ENCODE data around the gene ARNT2.

ARNT2 gene

DNA sequence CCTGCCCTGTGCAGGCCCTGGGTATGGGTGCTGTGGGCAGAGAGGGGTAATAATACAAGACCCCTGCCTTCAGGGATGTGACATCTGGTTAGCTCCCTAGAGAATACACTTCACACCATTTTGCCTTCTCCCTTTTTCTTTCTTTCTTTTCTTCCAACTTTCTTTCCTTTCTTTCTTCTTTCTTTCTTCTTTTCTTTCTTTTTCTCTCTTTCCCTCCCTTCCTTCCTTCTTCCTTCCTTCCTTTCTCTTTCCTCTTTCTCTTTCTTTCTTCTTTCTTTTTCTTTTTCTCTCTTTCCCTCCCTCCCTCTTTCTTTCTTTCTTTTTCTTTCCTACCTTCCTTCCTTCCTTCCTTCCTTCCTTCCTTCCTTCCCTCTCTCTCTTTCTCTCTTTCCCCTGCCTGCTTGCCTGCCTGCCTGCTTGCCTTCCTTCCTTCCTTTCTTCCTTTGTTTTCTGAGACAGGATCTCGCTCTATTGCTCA is 222.5 kb downstream of the ARNT2 start:
- Histone ChIP-seq H3K4me2 (ENCODE audit: low read length) (no peak overlapping the region), H3K9ac (ENCODE audit: low read depth, low read length) (no peak overlapping the region), H3K27me3 (ENCODE audit: control insufficient read depth, insufficient read depth, low read length) (no peaks in the 10 kb centered on the region), H3K9me3 (replicated peaks; ENCODE audit: low read length) (peaks cover 4% of the 10 kb centered on the region), H3K4me3 (ENCODE audit: low read length) (no peak overlapping the region), H3K4me1 (ENCODE audit: control insufficient read depth, insufficient read depth, low read length) (no peaks in the 10 kb centered on the region), H3K36me3 (ENCODE audit: insufficient read depth, low read length) (no peaks in the 10 kb centered on the region)

DNA sequence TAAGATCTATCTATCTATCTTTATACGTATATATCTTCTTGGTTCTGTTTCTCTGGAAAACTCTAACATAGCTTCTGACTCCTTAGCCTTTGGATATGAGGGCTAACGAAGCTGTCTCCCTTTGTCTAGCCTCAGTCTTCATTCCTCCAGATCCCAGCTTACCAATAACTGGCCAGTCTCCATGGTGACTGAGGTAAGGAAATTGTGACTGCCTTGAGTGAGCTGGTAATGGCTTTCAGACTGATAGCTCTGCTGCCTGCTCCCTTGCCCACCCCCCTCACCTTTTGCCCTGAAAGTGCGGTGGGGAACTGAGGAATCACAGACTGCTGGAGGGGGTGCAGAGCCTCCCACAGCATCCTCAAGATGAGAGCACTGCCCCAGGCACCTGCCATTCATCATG is 225.2 kb downstream of the ARNT2 start:
- Histone ChIP-seq H3K4me2 (ENCODE audit: low read length) (no peak overlapping the region), H3K27me3 (ENCODE audit: control insufficient read depth, insufficient read depth, low read length) (peaks cover 7% of the 10 kb centered on the region), H3K4me3 (ENCODE audit: low read length) (no peak overlapping the region), H3K9ac (ENCODE audit: low read depth, low read length) (no peak overlapping the region), H3K36me3 (ENCODE audit: insufficient read depth, low read length) (no peaks in the 10 kb centered on the region), H3K9me3 (replicated peaks; ENCODE audit: low read length) (no peaks in the 10 kb centered on the region), H3K4me1 (ENCODE audit: control insufficient read depth, insufficient read depth, low read length) (no peaks in the 10 kb centered on the region)

DNA sequence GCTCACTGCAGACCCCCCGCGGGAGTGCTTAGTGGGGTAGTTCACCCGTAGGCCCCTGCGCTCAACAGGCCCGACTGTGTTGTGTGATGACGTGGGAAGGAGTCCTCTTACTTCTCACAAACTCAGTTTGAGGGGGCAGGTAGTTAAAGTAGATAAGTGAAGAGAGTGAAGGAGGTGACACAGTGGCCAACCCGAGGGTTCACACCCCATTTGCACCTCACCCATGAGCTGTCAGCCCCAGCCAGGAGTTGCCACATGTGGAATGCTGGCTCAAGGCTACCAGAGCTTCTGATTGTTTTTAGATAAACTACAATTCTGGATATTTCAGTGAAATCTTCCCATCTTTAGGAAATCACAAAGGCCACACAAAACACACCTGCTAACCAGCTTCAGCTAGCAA is 226.8 kb downstream of the ARNT2 start:
- Histone ChIP-seq H3K4me2 (ENCODE audit: low read length) (no peak overlapping the region), H3K4me3 (ENCODE audit: low read length) (no peak overlapping the region), H3K9ac (ENCODE audit: low read depth, low read length) (no peak overlapping the region), H3K4me1 (ENCODE audit: control insufficient read depth, insufficient read depth, low read length) (no peaks in the 10 kb centered on the region), H3K36me3 (ENCODE audit: insufficient read depth, low read length) (no peaks in the 10 kb centered on the region), H3K9me3 (replicated peaks; ENCODE audit: low read length) (no peaks in the 10 kb centered on the region), H3K27me3 (ENCODE audit: control insufficient read depth, insufficient read depth, low read length) (peaks cover 7% of the 10 kb centered on the region)

DNA sequence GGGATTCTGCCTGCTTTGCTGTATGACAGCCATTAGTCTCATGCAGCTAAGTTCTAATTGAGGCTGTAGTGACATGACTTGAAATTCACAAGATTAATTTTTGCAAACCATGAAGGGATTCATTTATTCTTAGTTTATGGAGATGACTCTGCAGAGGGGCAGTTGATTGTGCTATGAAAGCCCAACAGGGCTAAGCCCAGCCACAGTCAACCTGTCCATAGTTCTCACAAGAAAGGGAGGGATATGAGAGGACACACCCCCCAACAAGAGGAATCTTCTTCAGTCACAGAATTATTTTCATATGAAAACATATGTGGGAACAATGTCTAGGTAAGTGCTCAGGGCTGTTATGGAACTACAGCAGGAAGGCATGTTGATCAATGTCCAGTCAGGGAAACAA is 229.0 kb downstream of the ARNT2 start:
- no peak overlapping the region for H3K4me2 ChIP-seq (ENCODE audit: low read length)
- no peaks in the 10 kb centered on the region for H3K9me3 ChIP-seq (replicated peaks; ENCODE audit: low read length)
- no peak overlapping the region for H3K4me3 ChIP-seq (ENCODE audit: low read length)
- no peak overlapping the region for H3K9ac ChIP-seq (ENCODE audit: low read depth, low read length)
- H3K36me3 ChIP-seq (ENCODE audit: insufficient read depth, low read length) = no peaks in the 10 kb centered on the region
- no peaks in the 10 kb centered on the region for H3K4me1 ChIP-seq (ENCODE audit: control insufficient read depth, insufficient read depth, low read length)
- H3K27me3 ChIP-seq (ENCODE audit: control insufficient read depth, insufficient read depth, low read length) = peaks cover 7% of the 10 kb centered on the region

- Histone ChIP-seq H3K4me3 (ENCODE audit: low read length) (no peak overlapping the region), H3K4me1 (ENCODE audit: control insufficient read depth, insufficient read depth, low read length) (no peaks in the 10 kb centered on the region), H3K9me3 (replicated peaks; ENCODE audit: low read length) (no peaks in the 10 kb centered on the region), H3K9ac (ENCODE audit: low read depth, low read length) (no peak overlapping the region), H3K4me2 (ENCODE audit: low read length) (no peak overlapping the region), H3K27me3 (ENCODE audit: control insufficient read depth, insufficient read depth, low read length) (peaks cover 7% of the 10 kb centered on the region), H3K36me3 (ENCODE audit: insufficient read depth, low read length) (no peaks in the 10 kb centered on the region)
Measured at GRCh38 chr15:80635953-80636352, 231.8 kb downstream of the ARNT2 start.

- Histone ChIP-seq H3K9ac (ENCODE audit: low read depth, low read length) (no peak overlapping the region), H3K4me2 (ENCODE audit: low read length) (no peak overlapping the region), H3K4me3 (ENCODE audit: low read length) (no peak overlapping the region), H3K4me1 (ENCODE audit: control insufficient read depth, insufficient read depth, low read length) (no peaks in the 10 kb centered on the region), H3K9me3 (replicated peaks; ENCODE audit: low read length) (peaks cover 3% of the 10 kb centered on the region), H3K27me3 (ENCODE audit: control insufficient read depth, insufficient read depth, low read length) (peaks cover 7% of the 10 kb centered on the region), H3K36me3 (ENCODE audit: insufficient read depth, low read length) (no peaks in the 10 kb centered on the region)
Measured at GRCh38 chr15:80636675-80637074, 232.5 kb downstream of the ARNT2 start.

- Histone ChIP-seq H3K4me1 (ENCODE audit: control insufficient read depth, insufficient read depth, low read length) (no peaks in the 10 kb centered on the region), H3K9me3 (replicated peaks; ENCODE audit: low read length) (peaks cover 3% of the 10 kb centered on the region), H3K4me2 (ENCODE audit: low read length) (no peak overlapping the region), H3K4me3 (ENCODE audit: low read length) (no peak overlapping the region), H3K9ac (ENCODE audit: low read depth, low read length) (no peak overlapping the region), H3K27me3 (ENCODE audit: control insufficient read depth, insufficient read depth, low read length) (peaks cover 7% of the 10 kb centered on the region), H3K36me3 (ENCODE audit: insufficient read depth, low read length) (no peaks in the 10 kb centered on the region)
Measured at GRCh38 chr15:80637747-80638146, 233.6 kb downstream of the ARNT2 start.

- no peak overlapping the region for H3K9ac ChIP-seq (ENCODE audit: low read depth, low read length)
- peaks cover 4% of the 10 kb centered on the region for H3K27me3 ChIP-seq (ENCODE audit: control insufficient read depth, insufficient read depth, low read length)
- no peak overlapping the region for H3K4me2 ChIP-seq (ENCODE audit: low read length)
- H3K4me1 ChIP-seq (ENCODE audit: control insufficient read depth, insufficient read depth, low read length) = no peaks in the 10 kb centered on the region
- H3K4me3 ChIP-seq (ENCODE audit: low read length) = no peak overlapping the region
- H3K36me3 ChIP-seq (ENCODE audit: insufficient read depth, low read length) = no peaks in the 10 kb centered on the region
- peaks cover 3% of the 10 kb centered on the region for H3K9me3 ChIP-seq (replicated peaks; ENCODE audit: low read length)
Measured at GRCh38 chr15:80638553-80639167, 234.5 kb downstream of the ARNT2 start.

DNA sequence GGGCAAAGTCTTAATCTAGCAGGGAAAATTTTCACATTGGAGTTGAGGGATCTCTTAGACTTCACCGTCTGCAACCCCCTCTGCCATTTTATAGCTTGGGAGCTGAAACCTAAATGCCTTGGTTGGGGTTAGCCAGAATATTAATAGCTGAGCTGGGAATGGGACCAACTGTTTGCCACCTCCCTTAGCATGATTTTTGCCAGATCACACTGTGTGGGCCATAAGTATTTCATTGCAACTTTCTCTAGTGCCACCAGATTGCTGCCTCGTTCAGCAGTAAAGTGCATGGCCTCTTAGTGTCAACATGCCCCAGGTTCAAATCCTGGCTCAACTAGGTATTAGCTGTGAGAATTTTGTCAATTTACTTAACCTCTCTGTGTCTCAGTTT is 235.0 kb downstream of the ARNT2 start:
- Histone ChIP-seq H3K36me3 (ENCODE audit: insufficient read depth, low read length) (no peaks in the 10 kb centered on the region), H3K4me3 (ENCODE audit: low read length) (no peak overlapping the region), H3K9me3 (replicated peaks; ENCODE audit: low read length) (peaks cover 3% of the 10 kb centered on the region), H3K9ac (ENCODE audit: low read depth, low read length) (no peak overlapping the region), H3K4me1 (ENCODE audit: control insufficient read depth, insufficient read depth, low read length) (no peaks in the 10 kb centered on the region), H3K4me2 (ENCODE audit: low read length) (no peak overlapping the region), H3K27me3 (ENCODE audit: control insufficient read depth, insufficient read depth, low read length) (no peaks in the 10 kb centered on the region)

DNA sequence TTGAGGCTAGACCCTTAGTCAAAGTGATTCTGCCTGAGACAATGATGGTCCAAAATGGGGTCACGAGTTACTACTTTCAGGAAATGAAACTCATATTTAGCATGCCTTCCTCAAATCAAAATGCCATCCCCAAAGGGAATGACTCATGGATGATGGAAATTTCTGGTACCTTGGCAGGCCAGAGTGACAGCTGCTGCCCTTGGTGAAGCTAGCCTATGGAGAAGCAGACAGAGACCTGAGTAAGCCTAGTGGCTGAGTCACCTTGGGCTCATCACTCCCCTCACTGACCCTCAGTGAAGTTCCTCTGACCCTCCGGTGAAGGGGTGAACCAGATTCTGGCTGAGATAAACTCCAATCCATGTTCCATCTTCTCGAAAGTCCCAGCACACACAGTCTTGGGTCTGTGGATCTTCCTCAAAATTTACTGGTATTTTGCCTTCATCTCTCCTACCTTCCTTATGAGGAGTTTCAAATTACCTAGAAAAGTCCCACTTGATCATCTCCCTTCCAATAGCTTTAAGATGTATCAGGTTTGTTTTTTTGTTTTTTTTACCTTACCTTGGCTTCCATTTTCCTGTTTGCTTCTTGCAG is 236.4 kb downstream of the ARNT2 start:
- Histone ChIP-seq H3K9me3 (replicated peaks; ENCODE audit: low read length) (peaks cover 3% of the 10 kb centered on the region), H3K4me1 (ENCODE audit: control insufficient read depth, insufficient read depth, low read length) (no peaks in the 10 kb centered on the region), H3K36me3 (ENCODE audit: insufficient read depth, low read length) (no peaks in the 10 kb centered on the region), H3K4me3 (ENCODE audit: low read length) (no peak overlapping the region), H3K27me3 (ENCODE audit: control insufficient read depth, insufficient read depth, low read length) (no peaks in the 10 kb centered on the region), H3K9ac (ENCODE audit: low read depth, low read length) (no peak overlapping the region), H3K4me2 (ENCODE audit: low read length) (no peak overlapping the region)

DNA sequence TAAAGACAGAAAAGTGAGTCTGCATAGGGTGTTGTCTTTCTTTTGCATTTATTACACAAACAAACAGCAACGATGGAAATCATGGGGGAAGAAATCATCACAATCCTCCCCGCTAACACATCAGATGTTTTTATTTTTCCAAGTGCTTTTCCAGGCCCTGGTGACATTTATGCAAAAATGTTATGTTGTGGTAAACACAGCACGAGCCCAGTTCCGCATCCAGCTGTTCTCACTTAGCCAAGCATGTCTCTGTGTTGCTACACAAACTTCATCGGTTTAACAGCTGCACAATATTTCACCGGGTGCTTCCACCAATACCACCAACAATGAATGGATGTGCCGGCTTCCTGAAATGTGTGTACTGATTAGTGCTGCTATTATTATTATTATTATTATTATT is 237.2 kb downstream of the ARNT2 start:
- H3K4me1 ChIP-seq (ENCODE audit: control insufficient read depth, insufficient read depth, low read length) = no peaks in the 10 kb centered on the region
- no peak overlapping the region for H3K4me3 ChIP-seq (ENCODE audit: low read length)
- peaks cover 3% of the 10 kb centered on the region for H3K9me3 ChIP-seq (replicated peaks; ENCODE audit: low read length)
- H3K9ac ChIP-seq (ENCODE audit: low read depth, low read length) = no peak overlapping the region
- H3K27me3 ChIP-seq (ENCODE audit: control insufficient read depth, insufficient read depth, low read length) = no peaks in the 10 kb centered on the region
- no peak overlapping the region for H3K4me2 ChIP-seq (ENCODE audit: low read length)
- no peaks in the 10 kb centered on the region for H3K36me3 ChIP-seq (ENCODE audit: insufficient read depth, low read length)

DNA sequence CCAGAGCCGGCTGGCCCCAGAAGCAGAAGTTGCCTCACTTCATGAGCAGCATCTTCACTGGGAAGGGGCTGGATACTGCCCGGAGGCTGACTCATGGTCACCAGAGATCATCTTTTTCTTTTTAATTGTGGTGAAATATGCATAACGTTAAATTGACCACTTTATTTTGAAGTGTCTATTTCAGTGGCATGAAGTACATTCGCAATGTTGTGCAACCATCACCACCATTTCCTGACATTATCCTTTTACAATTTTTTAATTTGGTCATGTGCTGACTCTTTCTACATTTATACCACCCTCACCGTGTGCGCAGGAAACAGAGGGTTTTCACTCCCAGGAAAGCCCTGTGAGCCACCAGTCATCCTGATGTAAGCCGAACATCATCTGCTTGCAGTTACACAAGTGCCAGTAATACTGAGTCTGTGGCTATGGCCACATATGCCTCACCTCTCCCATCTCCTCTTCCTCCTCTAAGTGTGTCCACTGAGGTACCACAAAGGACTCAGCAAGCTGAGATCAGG is 239.3 kb downstream of the ARNT2 start:
- no peaks in the 10 kb centered on the region for H3K27me3 ChIP-seq (ENCODE audit: control insufficient read depth, insufficient read depth, low read length)
- no peak overlapping the region for H3K9ac ChIP-seq (ENCODE audit: low read depth, low read length)
- H3K4me3 ChIP-seq (ENCODE audit: low read length) = no peak overlapping the region
- no peaks in the 10 kb centered on the region for H3K4me1 ChIP-seq (ENCODE audit: control insufficient read depth, insufficient read depth, low read length)
- no peak overlapping the region for H3K4me2 ChIP-seq (ENCODE audit: low read length)
- no peaks in the 10 kb centered on the region for H3K36me3 ChIP-seq (ENCODE audit: insufficient read depth, low read length)
- peaks cover 3% of the 10 kb centered on the region for H3K9me3 ChIP-seq (replicated peaks; ENCODE audit: low read length)

All from skeletal muscle satellite cell (primary cell).